ENCODE measurements around the gene ANGEL2. TPM values are rescaled to one million over a fixed set of nuclear protein-coding genes. Genes with fewer than 3 reads are reported as not detected.

ANGEL2 gene
- total and polyA plus RNA-seq, 2 experiments from 2014 or later, result 11.8 to 34.8 TPM

DNA sequence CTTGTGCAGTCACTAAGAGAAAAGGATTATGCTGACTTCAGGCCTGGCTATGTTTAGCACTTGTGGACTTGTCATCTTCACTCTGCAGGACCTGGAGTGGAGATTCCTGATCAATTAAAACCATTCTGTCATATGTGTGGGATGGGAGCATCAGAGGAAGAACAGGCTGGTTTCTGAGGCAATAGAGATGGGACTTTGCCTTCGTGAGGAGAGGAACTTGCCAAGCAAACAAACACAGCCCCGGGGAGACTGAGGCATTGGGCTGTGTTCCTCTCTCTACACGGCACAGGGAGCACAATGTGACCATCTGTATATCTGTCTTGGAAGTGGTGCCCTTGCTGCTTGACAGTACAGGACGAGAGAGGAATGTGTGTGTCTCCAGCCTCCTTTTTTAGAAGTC lies 42.2 kb downstream of the ANGEL2 start:
- no peaks in the 10 kb centered on the region for H3K4me1 ChIP-seq (ENCODE audit: insufficient read depth)
- H3K4me3 ChIP-seq, result no peak overlapping the region
- 93% methylated on average over 4 of the region's 4 CpGs for WGBS (ENCODE audit: low lambda C conversion rate, missing lambda C conversion rate)
- TF ChIP-seq EZH2phosphoT487 (IDR thresholded peaks at IDR 0.05; ENCODE audit: low read depth, severe bottlenecking, unreplicated experiment), result no peak
- no peak for TF ChIP-seq CTCF (IDR thresholded peaks at IDR 0.05; ENCODE audit: poor library complexity)
- TF ChIP-seq EZH2 (IDR thresholded peaks at IDR 0.05; ENCODE audit: borderline replicate concordance), result no peak
- H3K27ac ChIP-seq, result no peak overlapping the region
- no peaks in the 10 kb centered on the region for H3K9me2 ChIP-seq (replicated peaks; ENCODE audit: insufficient read depth)
- no peak overlapping the region for H2AFZ ChIP-seq
- H4K20me1 ChIP-seq (ENCODE audit: insufficient read depth, poor library complexity, severe bottlenecking), result no peaks in the 10 kb centered on the region
- no peaks in the 10 kb centered on the region for H3K9me3 ChIP-seq (ENCODE audit: low read depth)
- H3K27me3 ChIP-seq, result no peaks in the 10 kb centered on the region
- DNase-seq (ENCODE audit: low spot score), result no peak
- H3K4me2 ChIP-seq, result no peak overlapping the region
- H3K79me2 ChIP-seq, result no peaks in the 10 kb centered on the region
- no peaks in the 10 kb centered on the region for H3K36me3 ChIP-seq (replicated peaks; ENCODE audit: insufficient read depth, low read depth)

DNA sequence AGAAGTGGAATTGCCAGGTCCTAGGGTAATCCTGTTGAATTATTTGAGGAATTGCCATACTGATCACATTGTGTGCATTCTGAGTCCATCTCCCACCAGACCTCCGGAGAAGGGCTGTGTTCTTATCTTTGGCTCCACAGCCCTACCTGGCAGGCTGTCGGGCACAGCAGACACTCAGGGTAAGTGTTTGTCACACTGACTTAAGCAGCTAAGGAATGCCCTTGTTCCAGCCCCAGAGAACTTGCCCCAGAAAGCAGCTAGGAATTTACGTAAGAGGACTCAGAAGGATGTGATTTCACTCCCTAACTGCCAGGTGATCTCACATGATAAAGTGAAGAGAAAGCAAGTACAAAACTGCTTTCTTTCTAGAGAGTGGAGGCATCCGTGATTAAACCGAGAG lies 44.4 kb downstream of the ANGEL2 start:
- Histone ChIP-seq H3K4me3 (no peak overlapping the region), H3K9me2 (replicated peaks; ENCODE audit: insufficient read depth) (no peaks in the 10 kb centered on the region), H3K27ac (no peak overlapping the region), H3K4me1 (ENCODE audit: insufficient read depth) (no peaks in the 10 kb centered on the region), H3K4me2 (no peak overlapping the region), H3K36me3 (replicated peaks; ENCODE audit: insufficient read depth, low read depth) (no peaks in the 10 kb centered on the region), H3K79me2 (no peaks in the 10 kb centered on the region), H3K9me3 (ENCODE audit: low read depth) (no peaks in the 10 kb centered on the region), H4K20me1 (ENCODE audit: insufficient read depth, poor library complexity, severe bottlenecking) (no peaks in the 10 kb centered on the region), H3K27me3 (no peaks in the 10 kb centered on the region), H2AFZ (no peak overlapping the region)
- no peak for DNase-seq (ENCODE audit: low spot score)
- TF ChIP-seq CTCF (IDR thresholded peaks at IDR 0.05; ENCODE audit: poor library complexity), result no peak
- no peak for TF ChIP-seq EZH2 (IDR thresholded peaks at IDR 0.05; ENCODE audit: borderline replicate concordance)
- TF ChIP-seq EZH2phosphoT487 (IDR thresholded peaks at IDR 0.05; ENCODE audit: low read depth, severe bottlenecking, unreplicated experiment), result no peak
- whole genome bisulfite sequencing (ENCODE audit: low lambda C conversion rate, missing lambda C conversion rate), result 86% methylated on average over 5 of the region's 5 CpGs

- H3K4me3 ChIP-seq, result no peak overlapping the region
- DNase-seq (ENCODE audit: low spot score), result no peak
- WGBS (ENCODE audit: low lambda C conversion rate, missing lambda C conversion rate), result 97% methylated on average over 4 of the region's 4 CpGs
Measured at GRCh38 chr1:212970085-212970484, 45.6 kb downstream of the ANGEL2 start.

More at GRCh38 chr1:212970085-212970484, 45.6 kb downstream of the ANGEL2 start:
- H2AFZ ChIP-seq, result no peak overlapping the region
- no peaks in the 10 kb centered on the region for H3K36me3 ChIP-seq (replicated peaks; ENCODE audit: insufficient read depth, low read depth)
- no peaks in the 10 kb centered on the region for H3K79me2 ChIP-seq
- no peaks in the 10 kb centered on the region for H4K20me1 ChIP-seq (ENCODE audit: insufficient read depth, poor library complexity, severe bottlenecking)
- no peaks in the 10 kb centered on the region for H3K9me2 ChIP-seq (replicated peaks; ENCODE audit: insufficient read depth)
- no peaks in the 10 kb centered on the region for H3K4me1 ChIP-seq (ENCODE audit: insufficient read depth)
- H3K27me3 ChIP-seq, result no peaks in the 10 kb centered on the region
- H3K27ac ChIP-seq, result no peak overlapping the region
- no peak overlapping the region for H3K4me2 ChIP-seq
- TF ChIP-seq EZH2phosphoT487 (IDR thresholded peaks at IDR 0.05; ENCODE audit: low read depth, severe bottlenecking, unreplicated experiment) (no peak), CTCF (IDR thresholded peaks at IDR 0.05; ENCODE audit: poor library complexity) (no peak), EZH2 (IDR thresholded peaks at IDR 0.05; ENCODE audit: borderline replicate concordance) (no peak)
- no peaks in the 10 kb centered on the region for H3K9me3 ChIP-seq (ENCODE audit: low read depth)
